LNCaP clone FGC (cell line): ENCODE measurements around the gene COL4A5.

ENCODE experiments used
- DNase-seq: peaks from one replicate; pipeline ENCODE4 v3.0.0-alpha.2; 2011; ENCODE audit warnings: low read depth
- H3K4me3 ChIP-seq: 2 replicates; pipeline ENCODE4 v1.5.1; 2011; ENCODE audit warnings: mild to moderate bottlenecking, low read depth, low read length, control low read depth
- TF ChIP-seq, protein P1 (sequence below): IDR thresholded peaks from 2 replicates; pipeline ENCODE4 v1.5.1; 2012; ENCODE audit warnings: mild to moderate bottlenecking; ENCODE audit not compliant: control insufficient read depth, insufficient read depth; ENCODE audit errors: extremely low read depth

Gene COL4A5

DNA sequence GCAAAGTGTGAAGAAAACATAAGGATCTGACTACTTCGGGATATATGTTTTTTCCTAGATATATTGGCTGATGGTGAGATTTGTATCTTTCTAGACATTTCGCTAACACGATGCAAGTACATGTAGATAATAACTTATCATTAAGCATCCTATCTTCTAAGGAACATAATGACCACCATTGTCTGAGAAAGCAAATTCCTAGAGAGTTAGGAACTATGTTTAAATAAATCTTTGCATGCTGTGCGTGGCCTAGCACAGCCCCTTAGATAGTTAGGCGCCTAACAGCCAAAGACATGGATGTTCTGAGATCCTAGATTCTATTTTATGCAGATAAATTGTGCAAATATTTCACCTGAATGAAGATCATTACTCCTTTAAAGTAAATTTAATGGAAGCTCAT, 4.4 kb upstream of the COL4A5 start:
- TF ChIP-seq, protein P1, sequence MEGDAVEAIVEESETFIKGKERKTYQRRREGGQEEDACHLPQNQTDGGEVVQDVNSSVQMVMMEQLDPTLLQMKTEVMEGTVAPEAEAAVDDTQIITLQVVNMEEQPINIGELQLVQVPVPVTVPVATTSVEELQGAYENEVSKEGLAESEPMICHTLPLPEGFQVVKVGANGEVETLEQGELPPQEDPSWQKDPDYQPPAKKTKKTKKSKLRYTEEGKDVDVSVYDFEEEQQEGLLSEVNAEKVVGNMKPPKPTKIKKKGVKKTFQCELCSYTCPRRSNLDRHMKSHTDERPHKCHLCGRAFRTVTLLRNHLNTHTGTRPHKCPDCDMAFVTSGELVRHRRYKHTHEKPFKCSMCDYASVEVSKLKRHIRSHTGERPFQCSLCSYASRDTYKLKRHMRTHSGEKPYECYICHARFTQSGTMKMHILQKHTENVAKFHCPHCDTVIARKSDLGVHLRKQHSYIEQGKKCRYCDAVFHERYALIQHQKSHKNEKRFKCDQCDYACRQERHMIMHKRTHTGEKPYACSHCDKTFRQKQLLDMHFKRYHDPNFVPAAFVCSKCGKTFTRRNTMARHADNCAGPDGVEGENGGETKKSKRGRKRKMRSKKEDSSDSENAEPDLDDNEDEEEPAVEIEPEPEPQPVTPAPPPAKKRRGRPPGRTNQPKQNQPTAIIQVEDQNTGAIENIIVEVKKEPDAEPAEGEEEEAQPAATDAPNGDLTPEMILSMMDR, result no peak

DNA sequence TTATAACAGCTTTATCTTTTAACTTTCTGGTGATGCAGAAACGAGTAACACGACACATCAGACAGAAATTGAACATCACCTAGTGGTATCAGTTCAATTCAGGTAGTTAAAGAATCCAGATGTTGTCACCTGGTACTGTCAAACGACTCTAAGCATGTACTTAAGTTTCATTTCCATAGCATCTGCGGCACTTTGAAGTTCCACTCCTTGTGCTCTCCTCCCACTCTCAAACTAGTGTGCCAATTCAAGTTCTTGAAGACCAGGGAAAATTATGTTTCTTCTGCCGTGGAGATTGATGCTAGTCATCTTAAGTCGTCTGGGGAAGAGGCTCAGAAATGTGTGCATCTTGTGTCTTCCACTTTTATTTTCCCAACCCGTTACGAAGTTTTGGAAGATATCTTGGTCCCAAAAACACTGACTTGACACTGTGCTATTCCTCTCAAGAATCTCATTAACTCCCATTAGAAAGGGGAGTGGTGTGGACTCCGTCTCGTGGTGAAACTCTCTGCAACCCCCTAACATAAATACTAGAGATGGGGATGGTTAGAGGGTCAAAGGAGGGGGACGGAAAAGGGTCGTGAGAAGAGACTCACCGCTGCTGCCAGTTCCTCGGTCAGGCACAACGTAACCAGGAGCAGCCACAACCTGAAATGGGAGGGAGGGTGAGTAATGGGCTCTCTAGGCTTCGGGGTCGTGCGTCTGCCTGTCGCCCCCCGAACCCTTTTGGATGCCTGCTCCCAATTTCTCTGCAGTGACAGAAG, 2.1 kb upstream of the COL4A5 start:
- no peak for DNase-seq
- TF ChIP-seq, protein P1, result no peak
- H3K4me3 ChIP-seq, result no peak overlapping the region

More for the DNA sequence above, 4.4 kb upstream of the COL4A5 start:
- DNase-seq, result no peak
- no peak overlapping the region for H3K4me3 ChIP-seq

DNA sequence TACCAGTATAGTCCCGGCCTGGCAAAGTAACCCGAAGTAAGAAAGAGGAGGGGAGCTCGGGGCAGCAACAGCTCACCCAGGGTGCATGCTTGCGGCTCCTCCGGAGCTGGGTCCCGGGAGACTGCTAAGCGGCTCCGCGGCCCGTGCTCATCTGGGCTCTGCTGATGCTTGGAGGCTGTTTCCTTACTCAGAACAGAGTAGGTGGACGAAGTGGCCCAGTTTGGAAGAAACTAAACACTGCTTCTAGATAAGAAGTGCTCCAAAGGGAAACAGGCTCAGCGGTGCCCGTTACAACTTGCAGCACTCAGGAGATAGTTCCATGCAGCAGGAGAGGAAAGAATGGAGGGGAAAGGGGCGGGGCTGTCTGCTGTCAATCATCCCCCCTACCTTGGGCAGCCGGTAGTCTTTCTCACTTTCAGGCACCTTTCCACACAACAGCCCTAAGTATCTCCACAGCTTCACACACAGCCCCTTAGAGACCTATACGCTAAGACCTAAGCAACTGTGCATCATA, 1.5 kb upstream of the COL4A5 start, which contains the start of gene COL4A6:
Gene COL4A6, minus strand, starts transcription at position 313 of the 514 bp plus-strand sequence. Its CDS starts 226 bp downstream, at position 87.
- TF ChIP-seq, protein P1, result no peak
- peak within 1 kb of the TSS; percentile 69 for H3K4me3 ChIP-seq
- DNase-seq, result no peak

DNA sequence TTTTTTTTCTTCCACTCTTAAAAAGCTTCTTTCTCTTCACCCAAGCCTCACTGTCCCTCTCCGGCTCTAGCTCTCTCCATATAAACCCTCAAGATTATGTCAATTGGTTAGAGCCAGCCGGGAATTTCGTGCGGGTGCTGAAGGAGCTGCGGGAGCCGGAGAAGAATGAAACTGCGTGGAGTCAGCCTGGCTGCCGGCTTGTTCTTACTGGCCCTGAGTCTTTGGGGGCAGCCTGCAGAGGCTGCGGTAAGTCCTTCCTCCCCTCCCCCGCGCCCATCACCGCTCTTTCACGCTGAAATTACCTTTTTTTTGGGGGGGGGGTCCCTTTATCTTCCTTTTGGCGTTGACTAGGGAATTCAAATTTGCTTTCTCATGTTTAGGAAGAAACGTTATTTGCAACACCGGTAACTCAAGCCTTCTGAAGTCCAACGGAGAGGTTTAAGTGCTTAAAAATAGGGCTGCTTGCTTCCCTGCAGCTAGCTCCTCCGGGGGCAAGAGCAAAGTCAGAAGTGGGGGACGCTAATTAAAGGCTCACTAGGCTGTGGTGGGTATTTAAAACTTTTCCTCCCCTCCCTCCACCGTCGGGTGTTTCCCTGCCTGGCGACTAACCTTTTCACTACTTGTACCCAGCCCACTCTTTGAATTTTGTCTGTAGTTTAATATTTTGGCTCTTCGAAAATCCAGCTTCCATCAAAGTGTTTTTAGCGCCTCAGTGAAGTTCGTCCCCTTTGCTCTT, 491 bp downstream of the COL4A5 start:
- TF ChIP-seq, protein P1, result no peak
- peak overlapping the region; percentile 69 for H3K4me3 ChIP-seq
- DNase-seq, result no peak

DNA sequence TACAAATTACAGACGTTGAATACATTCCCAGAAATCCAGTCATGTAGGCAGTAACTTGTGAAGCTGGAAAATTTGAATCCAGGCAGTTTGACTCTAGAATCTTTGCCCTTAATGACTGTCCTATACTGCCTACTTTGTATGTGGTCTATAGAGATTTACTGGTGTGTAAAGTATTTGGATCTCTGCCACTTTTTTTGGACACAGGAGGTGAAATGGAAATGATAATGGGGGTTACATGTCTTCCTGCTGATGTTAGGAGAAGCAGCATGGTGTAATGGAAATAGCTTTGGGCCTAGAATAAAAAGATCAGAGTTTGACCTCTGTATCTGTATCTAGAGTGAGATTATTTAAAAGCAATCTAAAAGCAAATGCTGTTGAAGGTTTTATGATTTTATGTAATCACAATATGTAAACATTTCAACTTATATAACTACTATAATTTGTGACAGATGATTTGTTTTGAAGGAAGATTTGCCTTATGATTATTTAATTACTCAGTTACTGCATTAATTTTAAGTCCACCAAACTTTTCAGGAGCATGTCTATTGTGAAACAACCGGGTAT, 3.3 kb downstream of the COL4A5 start:
- no peak overlapping the region for H3K4me3 ChIP-seq
- TF ChIP-seq, protein P1, result no peak
- no peak for DNase-seq

DNA sequence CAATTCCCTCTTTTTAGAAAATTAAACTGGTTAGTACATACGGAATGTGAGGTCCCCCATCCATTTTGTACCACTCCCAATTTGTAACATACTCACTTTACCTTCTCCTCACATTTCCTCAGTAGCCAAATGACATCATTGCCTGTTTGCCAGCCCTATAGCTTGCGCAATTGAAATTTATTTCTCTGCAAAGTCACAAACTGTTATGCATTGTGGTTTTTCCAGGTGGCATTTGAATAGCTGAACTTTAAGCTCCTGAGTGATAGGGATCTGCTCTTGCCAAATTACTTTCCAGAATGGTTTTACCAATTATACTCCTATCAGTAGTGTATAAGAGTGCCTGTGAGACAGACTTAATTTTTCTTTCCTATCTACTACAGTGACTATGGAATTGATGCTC, 7.7 kb downstream of the COL4A5 start:
- H3K4me3 ChIP-seq, result no peak overlapping the region
- no peak for DNase-seq
- TF ChIP-seq, protein P1, result no peak
